Breast epithelium (tissue), 4 donors: ENCODE data around the gene PPM1H. TPM values are rescaled to one million over a fixed set of nuclear protein-coding genes. Genes with fewer than 3 reads are reported as not detected.

Experiments
- DNase-seq, 2 donors: peaks; one replicate each; pipeline ENCODE4 v3.0.0-alpha.2; 2019; ENCODE audit warnings: low spot score in 2 of 2
- H3K27ac ChIP-seq, 2 donors: fragments of 200-600 bp; sonication (generic) in 1 of 2; one replicate each; pipeline ENCODE4 v1.5.1; 2016 to 2019; ENCODE audit warnings: mild to moderate bottlenecking in 1 of 2
- H3K27me3 ChIP-seq, 2 donors: fragments of 200-600 bp; sonication (generic) in 1 of 2; one replicate each; pipeline versions ENCODE4 v1.5.1 to v1.6.0; 2017 to 2019; ENCODE audit warnings: control low read depth in 1 of 2, mild to moderate bottlenecking in 1 of 2
- H3K36me3 ChIP-seq: fragments of 200-600 bp; one replicate; pipeline ENCODE4 v1.5.1; 2019
- H3K4me1 ChIP-seq, 2 donors: fragments of 200-600 bp; sonication (generic); one replicate each; pipeline ENCODE4 v1.5.1; 2016 to 2019; ENCODE audit warnings: control low read depth in 1 of 2
- H3K4me3 ChIP-seq, 3 donors: fragments of 200-600 bp; sonication (generic); 1 replicate in 2 of 3; 2 replicates in 1 of 3; pipeline ENCODE4 v1.5.1; 2016 to 2019; ENCODE audit warnings: mild to moderate bottlenecking in 3 of 3, moderate library complexity in 2 of 3
- H3K9me3 ChIP-seq, 2 donors: fragments of 200-600 bp; sonication (generic) in 1 of 2; one replicate each; pipeline ENCODE4 v1.5.1; 2016 to 2019; ENCODE audit warnings: control low read depth in 1 of 2
- POLR2A ChIP-seq: fragments of 450-650 bp; IDR thresholded peaks from one replicate; pipeline ENCODE4 v1.6.1; 2016; ENCODE audit warnings: antibody characterized with exemption, mild to moderate bottlenecking, moderate library complexity
- POLR2AphosphoS5 ChIP-seq, 3 donors: sonication (generic); formaldehyde crosslinking; IDR thresholded peaks; one replicate each; pipeline ENCODE4 v1.6.1; 2017; ENCODE audit warnings: antibody characterized with exemption in 3 of 3
- intact Hi-C: fragments of 100-400 bp; cut with DNase I; formaldehyde crosslinking; loops from one replicate; pipeline ENCODE4 v1.15.1; 2023; ENCODE audit warnings: low total_unique reads
- total RNA-seq, 3 donors: library from RNA; depleted of rRNA; stranded (reverse); fragments of >200 nt; gene quantifications; one replicate each; pipeline ENCODE4 v1.1.0, GENCODE V29; 2016
- TF ChIP-seq, protein P1 (sequence below), 3 donors: fragments of 450-650 bp; IDR thresholded peaks; one replicate each; pipeline ENCODE4 v1.5.1; 2016 to 2017; ENCODE audit warnings: antibody characterized with exemption in 3 of 3, mild to moderate bottlenecking in 3 of 3, moderate library complexity in 3 of 3

The PPM1H gene
- total RNA-seq, 3 donors from 2014 or later, result 2.2 to 15.4 (median 13.5) TPM

GRCh38 chr12:62957233-62957953 lies 22.4 kb upstream of the PPM1H start:
- DNase-seq, result no peak
- no peak overlapping the region for H3K4me3 ChIP-seq
- H3K27me3 ChIP-seq, result no peaks in the 10 kb centered on the region
- H3K27ac ChIP-seq, result no peak overlapping the region
- intact Hi-C loops, result no loop called here
- TF ChIP-seq POLR2AphosphoS5 (IDR thresholded peaks at IDR 0.05), result no peak
- TF ChIP-seq, protein P1, sequence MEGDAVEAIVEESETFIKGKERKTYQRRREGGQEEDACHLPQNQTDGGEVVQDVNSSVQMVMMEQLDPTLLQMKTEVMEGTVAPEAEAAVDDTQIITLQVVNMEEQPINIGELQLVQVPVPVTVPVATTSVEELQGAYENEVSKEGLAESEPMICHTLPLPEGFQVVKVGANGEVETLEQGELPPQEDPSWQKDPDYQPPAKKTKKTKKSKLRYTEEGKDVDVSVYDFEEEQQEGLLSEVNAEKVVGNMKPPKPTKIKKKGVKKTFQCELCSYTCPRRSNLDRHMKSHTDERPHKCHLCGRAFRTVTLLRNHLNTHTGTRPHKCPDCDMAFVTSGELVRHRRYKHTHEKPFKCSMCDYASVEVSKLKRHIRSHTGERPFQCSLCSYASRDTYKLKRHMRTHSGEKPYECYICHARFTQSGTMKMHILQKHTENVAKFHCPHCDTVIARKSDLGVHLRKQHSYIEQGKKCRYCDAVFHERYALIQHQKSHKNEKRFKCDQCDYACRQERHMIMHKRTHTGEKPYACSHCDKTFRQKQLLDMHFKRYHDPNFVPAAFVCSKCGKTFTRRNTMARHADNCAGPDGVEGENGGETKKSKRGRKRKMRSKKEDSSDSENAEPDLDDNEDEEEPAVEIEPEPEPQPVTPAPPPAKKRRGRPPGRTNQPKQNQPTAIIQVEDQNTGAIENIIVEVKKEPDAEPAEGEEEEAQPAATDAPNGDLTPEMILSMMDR (IDR thresholded peaks at IDR 0.05), result no peak
- no peak for TF ChIP-seq POLR2A
- H3K9me3 ChIP-seq, result no peaks in the 10 kb centered on the region
- H3K4me1 ChIP-seq, result no peaks in the 10 kb centered on the region
- no peaks in the 10 kb centered on the region for H3K36me3 ChIP-seq

DNA sequence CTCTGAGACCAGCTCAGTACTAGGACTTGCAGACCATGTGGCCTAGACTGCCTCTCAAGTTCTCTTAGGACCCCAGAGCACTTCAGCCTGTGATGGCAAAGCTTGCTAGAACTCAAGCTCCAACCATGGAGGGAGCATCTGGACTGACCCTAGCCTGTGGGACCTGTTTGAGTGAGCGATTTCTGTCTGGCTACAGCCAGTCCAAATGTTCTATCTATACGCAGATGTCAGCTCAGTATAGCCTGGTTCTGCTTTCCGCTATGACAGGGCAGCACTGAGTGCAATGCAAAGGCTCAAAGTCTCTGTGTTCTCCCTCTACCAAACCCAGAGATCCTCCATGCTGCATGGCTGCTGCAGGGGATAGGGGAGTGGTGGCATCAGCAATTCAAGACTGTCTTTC lies 20.7 kb upstream of the PPM1H start:
- Histone ChIP-seq H3K4me1 (no peaks in the 10 kb centered on the region), H3K36me3 (no peaks in the 10 kb centered on the region), H3K4me3 (no peak overlapping the region), H3K27me3 (no peaks in the 10 kb centered on the region), H3K27ac (no peak overlapping the region), H3K9me3 (no peaks in the 10 kb centered on the region)
- DNase-seq, result no peak
- intact Hi-C loops, result no loop called here
- no peak for TF ChIP-seq POLR2AphosphoS5 (IDR thresholded peaks at IDR 0.05)
- TF ChIP-seq, protein P1 (IDR thresholded peaks at IDR 0.05), result no peak
- no peak for TF ChIP-seq POLR2A

DNA sequence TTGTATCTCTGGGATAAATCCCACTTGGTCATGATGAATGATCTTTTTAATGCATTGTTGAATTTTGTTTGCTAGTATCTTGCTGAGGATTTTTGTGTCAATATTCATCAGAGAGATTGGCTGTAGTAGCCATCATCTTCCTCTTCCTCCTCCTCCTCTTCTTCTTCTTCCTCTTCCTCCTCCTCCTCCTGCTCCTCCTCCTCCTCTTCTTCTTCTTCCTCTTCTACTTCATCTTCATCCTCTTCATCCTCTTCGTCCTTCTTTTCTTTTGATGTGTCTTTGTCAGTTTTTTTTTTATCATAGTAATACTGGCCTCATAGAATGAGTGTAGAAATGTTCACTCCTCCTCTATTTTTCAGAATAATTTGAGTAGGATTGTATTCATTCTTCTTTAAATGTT lies 15.4 kb upstream of the PPM1H start:
- no peaks in the 10 kb centered on the region for H3K36me3 ChIP-seq
- H3K4me1 ChIP-seq, result no peaks in the 10 kb centered on the region
- no peak overlapping the region for H3K4me3 ChIP-seq
- intact Hi-C loops, result no loop called here
- no peaks in the 10 kb centered on the region for H3K9me3 ChIP-seq
- H3K27me3 ChIP-seq, result no peaks in the 10 kb centered on the region
- no peak overlapping the region for H3K27ac ChIP-seq
- DNase-seq, result no peak
- no peak for TF ChIP-seq POLR2A
- TF ChIP-seq, protein P1 (IDR thresholded peaks at IDR 0.05), result no peak
- TF ChIP-seq POLR2AphosphoS5 (IDR thresholded peaks at IDR 0.05), result no peak

GRCh38 chr12:62948123-62948522 lies 13.2 kb upstream of the PPM1H start:
- Histone ChIP-seq H3K27ac (no peak overlapping the region), H3K36me3 (no peaks in the 10 kb centered on the region), H3K4me1 (no peaks in the 10 kb centered on the region), H3K4me3 (no peak overlapping the region), H3K27me3 (no peaks in the 10 kb centered on the region), H3K9me3 (no peaks in the 10 kb centered on the region)
- no peak for DNase-seq
- TF ChIP-seq, protein P1 (IDR thresholded peaks at IDR 0.05), result no peak
- TF ChIP-seq POLR2A (no peak), POLR2AphosphoS5 (IDR thresholded peaks at IDR 0.05) (no peak)
- intact Hi-C loops, result no loop called here

DNA sequence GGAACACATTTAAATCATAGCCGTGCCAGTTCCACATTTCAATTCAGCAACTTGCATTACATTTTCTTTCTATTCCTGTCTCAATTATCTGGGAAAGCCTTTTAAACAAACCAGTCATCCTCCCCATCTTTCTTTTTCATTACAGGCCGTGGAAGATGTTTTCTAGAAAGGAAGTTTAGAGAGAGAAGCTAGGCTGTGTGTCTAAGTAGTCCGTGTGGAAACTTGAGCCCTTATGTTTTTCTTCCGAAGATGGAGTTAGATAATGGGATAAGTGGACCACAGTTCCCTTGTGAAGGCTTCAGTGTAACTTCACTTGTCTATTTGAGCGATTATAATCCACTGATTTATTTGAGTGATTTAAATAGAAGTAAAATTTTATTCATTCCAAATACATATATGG lies 12.4 kb upstream of the PPM1H start:
- no peaks in the 10 kb centered on the region for H3K9me3 ChIP-seq
- DNase-seq, result no peak
- H3K27me3 ChIP-seq, result no peaks in the 10 kb centered on the region
- intact Hi-C loops, result no loop called here
- no peaks in the 10 kb centered on the region for H3K4me1 ChIP-seq
- H3K36me3 ChIP-seq, result no peaks in the 10 kb centered on the region
- no peak overlapping the region for H3K27ac ChIP-seq
- H3K4me3 ChIP-seq, result no peak overlapping the region
- no peak for TF ChIP-seq POLR2A
- TF ChIP-seq POLR2AphosphoS5 (IDR thresholded peaks at IDR 0.05), result no peak
- TF ChIP-seq, protein P1 (IDR thresholded peaks at IDR 0.05), result no peak
